GM12873 (cell line): ENCODE data around the gene DOCK9.

ENCODE experiments used
- CTCF ChIP-seq: IDR thresholded peaks from 2 replicates; pipeline ENCODE4 v1.5.1; 2012; ENCODE audit warnings: low read depth, mild to moderate bottlenecking, moderate library complexity, low read length, control low read depth; ENCODE audit not compliant: insufficient read depth; ENCODE audit errors: missing control alignments

Gene DOCK9

GRCh38 chr13:98890925-98891324 is 86.9 kb downstream of the DOCK9 start:
- no peak for TF ChIP-seq CTCF

DNA sequence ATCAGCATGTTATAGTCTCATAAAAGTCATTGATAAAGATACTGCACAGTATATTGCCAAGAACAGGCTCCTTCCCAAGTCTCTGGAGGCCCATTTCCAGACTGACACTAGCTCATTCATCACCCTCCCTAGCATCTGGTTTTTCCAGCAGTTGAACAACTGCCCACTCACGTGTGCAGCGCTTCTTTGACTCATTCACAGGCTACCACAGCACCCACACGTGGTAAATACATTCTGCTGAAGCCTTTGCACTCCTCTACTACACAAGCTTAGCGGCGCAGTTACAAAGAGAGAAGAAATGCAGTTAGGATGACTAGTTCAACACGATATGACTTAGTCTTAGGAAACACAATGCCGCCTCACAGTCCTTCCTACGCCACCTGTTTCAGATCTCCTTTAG is 87.7 kb downstream of the DOCK9 start:
- no peak for TF ChIP-seq CTCF

- no peak for TF ChIP-seq CTCF
Measured at GRCh38 chr13:98889419-98890085, 88.3 kb downstream of the DOCK9 start.

GRCh38 chr13:98888890-98889279 is 89.0 kb downstream of the DOCK9 start:
- TF ChIP-seq CTCF = no peak

DNA sequence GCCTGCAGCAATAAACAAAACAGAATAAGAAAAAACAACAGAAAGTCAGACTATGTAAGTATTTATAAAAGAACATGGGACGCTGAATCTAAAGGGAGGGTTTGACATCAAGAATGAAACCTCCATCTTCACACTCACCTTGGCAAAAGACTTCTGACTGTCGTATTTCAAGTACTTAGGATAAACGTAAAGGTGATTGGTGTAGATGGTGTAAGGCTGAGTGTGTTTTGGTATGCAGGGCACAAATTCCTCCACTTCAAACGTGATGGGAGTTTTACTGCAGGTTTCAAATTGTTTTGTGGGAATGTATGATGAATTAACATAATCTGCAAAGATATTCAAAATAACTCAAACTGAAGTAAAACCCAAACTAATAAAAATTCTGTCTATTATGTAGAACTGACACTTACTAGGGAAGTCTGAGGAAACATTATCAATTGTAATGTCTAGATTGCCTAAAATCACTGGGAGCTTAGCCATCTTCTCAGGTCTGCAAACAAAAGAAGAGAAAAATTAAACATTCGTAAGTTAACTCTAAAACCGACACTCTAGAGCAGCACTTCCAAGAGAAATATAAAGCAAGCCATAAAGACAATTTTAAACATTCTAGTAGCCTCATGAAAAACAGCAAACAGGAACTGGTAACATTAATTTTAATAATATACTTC is 89.5 kb downstream of the DOCK9 start:
- no peak for TF ChIP-seq CTCF

DNA sequence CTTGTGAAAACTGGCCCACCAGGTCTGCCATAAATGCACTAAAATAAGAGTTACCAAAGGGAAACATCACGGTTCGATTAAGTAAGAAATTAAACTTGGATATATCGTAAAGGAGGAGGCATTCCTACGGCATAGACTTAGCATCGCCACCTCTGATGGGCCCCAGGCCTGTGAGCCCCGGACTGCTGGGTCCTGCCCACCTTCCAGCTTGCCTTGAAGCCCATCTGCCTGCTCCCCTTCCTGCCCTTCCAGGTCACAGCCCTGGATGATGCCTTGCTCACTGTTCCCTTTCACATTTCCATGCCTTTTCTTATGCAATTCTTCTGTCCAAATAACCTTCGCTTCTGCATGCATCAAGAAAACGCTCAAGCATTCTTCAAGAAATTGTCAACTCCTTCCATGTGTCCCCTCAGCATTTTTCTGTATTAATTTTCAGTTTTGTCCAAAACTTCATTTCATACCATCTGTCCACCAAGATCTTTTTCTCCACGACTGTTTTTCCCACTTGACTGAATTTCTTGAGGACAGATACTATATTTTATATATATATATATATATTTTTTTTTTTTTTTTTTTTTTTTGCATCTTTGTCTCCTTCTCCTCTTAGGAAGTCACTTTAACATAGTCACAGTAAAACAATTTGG is 91.2 kb downstream of the DOCK9 start:
- TF ChIP-seq CTCF = no peak

- no peak for TF ChIP-seq CTCF
Measured at GRCh38 chr13:98885600-98885999, 92.3 kb downstream of the DOCK9 start.
